Effector memory CD4-positive, alpha-beta T cell (primary cell): ENCODE measurements around the gene PCNX1.
"Not testable (repeated sequence)": the region's sequence is repeated elsewhere in the genome, so short reads cannot be mapped to it uniquely, and the experiment has no call there.

Source experiments
- DNase-seq, 3 donors: peaks; one replicate each; pipeline ENCODE4 v3.0.0-alpha.2; 2020
- H3K27ac ChIP-seq: 2 replicates; pipeline ENCODE4 v1.7.0; 2013; ENCODE audit warnings: mild to moderate bottlenecking, low read length, moderate library complexity; ENCODE audit not compliant: insufficient read depth, poor library complexity, severe bottlenecking
- H3K27me3 ChIP-seq: replicated peaks from 2 replicates; pipeline ENCODE4 v1.7.0; 2013; ENCODE audit warnings: mild to moderate bottlenecking, low read length; ENCODE audit not compliant: insufficient read depth, control insufficient read depth, poor library complexity, severe bottlenecking
- H3K36me3 ChIP-seq: 2 replicates; pipeline ENCODE4 v1.7.0; 2013; ENCODE audit warnings: mild to moderate bottlenecking, low read length, moderate library complexity; ENCODE audit not compliant: control insufficient read depth, insufficient read depth
- H3K4me1 ChIP-seq: 2 replicates; pipeline ENCODE4 v1.7.0; 2013; ENCODE audit warnings: low read length, mild to moderate bottlenecking; ENCODE audit not compliant: control insufficient read depth, insufficient read depth, poor library complexity, severe bottlenecking
- H3K4me3 ChIP-seq: 2 replicates; pipeline ENCODE4 v1.7.0; 2013; ENCODE audit warnings: low read length, low read depth, mild to moderate bottlenecking; ENCODE audit not compliant: insufficient read depth, poor library complexity, severe bottlenecking
- H3K9me3 ChIP-seq: 2 replicates; pipeline ENCODE4 v1.7.0; 2013; ENCODE audit warnings: mild to moderate bottlenecking, low read length, moderate library complexity; ENCODE audit not compliant: control insufficient read depth
- total RNA-seq, 3 donors: gene quantifications; one replicate each; lab custom pipeline; 2026; lab: John Stamatoyannopoulos, UW

The PCNX1 gene
- 383 to 442 (median 393) reads per million in 3 donors for total RNA-seq

DNA sequence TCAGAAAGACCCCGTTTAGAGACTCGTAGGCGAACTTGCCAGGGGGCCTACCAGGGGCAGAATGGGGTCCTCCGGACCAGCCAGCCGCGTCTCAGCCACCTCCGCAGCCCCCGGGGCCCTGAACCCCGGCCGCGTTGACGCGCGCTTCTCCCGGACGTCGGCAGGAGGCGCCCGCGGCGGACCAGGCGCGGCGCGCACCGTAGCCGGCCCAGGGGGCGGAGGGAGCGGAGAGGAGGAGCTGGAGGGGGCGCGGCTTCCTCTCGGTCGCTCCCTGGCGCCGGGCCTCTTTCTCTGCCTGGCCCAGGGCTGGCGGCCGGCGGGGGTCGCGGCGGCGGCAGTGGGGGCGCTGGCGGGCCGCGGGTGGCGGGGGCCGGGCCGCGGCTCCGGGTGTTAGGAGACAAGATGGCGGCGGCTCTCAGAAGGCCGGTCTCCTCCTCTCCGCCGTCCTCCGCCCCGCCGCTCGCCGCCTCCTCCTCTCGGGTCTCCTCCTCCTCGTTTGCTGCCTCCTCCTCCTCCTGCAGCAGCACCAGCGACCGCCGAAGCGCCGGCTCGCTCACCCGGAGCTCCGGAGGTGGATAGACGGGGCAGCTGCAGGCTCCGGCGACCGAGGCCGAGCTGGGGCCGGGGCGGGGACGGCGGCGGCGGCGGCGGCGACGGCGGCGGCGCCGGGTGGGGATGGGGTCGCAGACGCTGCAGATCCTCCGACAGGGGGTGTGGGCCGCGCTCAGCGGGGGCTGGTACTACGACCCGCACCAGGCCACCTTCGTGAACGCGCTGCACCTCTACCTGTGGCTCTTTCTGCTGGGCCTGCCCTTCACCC lies at the start of gene PCNX1:
TSS of gene PCNX1 (plus strand) at position 284 of the 820 bp plus-strand sequence. CDS start at position 676, 392 bp downstream.
- Histone ChIP-seq H3K4me1 (peaks cover 30% of the 10 kb centered on the region), H3K9me3 (no peaks in the 10 kb centered on the region), H3K27me3 (no peaks in the 10 kb centered on the region), H3K27ac (peak within 1 kb of the TSS; percentile 88), H3K4me3 (peak within 1 kb of the TSS; percentile 97), H3K36me3 (no peaks in the 10 kb centered on the region)
- peak; percentile 81 to 85 (median 85) for DNase-seq

- Histone ChIP-seq H3K4me3 (no peak overlapping the region), H3K4me1 (no peaks in the 10 kb centered on the region), H3K9me3 (no peaks in the 10 kb centered on the region), H3K27ac (no peak overlapping the region), H3K27me3 (no peaks in the 10 kb centered on the region), H3K36me3 (no peaks in the 10 kb centered on the region)
- DNase-seq: no peak
Measured at GRCh38 chr14:70857496-70857890, 49.8 kb upstream of the PCNX1 start.

DNA sequence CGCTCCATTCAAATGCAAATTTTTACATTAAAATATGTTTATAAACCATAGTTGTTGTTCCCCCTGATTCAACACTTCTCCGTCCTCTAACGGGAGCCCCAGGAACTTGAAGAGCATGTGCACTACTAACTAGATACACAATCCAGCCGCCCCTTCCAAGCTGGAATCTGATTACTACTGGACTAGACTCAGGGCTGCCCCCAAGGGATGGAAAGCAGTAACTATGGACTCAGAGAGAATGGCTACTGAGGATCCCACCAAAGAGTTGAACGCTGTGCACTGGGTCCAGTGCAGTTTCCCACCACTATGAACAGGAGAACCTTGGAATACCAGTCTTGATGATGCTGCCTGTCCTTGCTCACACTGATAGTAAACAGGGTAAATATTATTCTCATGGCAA lies 48.6 kb upstream of the PCNX1 start:
- Histone ChIP-seq H3K27ac (no peak overlapping the region), H3K4me1 (no peaks in the 10 kb centered on the region), H3K27me3 (no peaks in the 10 kb centered on the region), H3K4me3 (no peak overlapping the region), H3K36me3 (no peaks in the 10 kb centered on the region), H3K9me3 (no peaks in the 10 kb centered on the region)
- no peak for DNase-seq

DNA sequence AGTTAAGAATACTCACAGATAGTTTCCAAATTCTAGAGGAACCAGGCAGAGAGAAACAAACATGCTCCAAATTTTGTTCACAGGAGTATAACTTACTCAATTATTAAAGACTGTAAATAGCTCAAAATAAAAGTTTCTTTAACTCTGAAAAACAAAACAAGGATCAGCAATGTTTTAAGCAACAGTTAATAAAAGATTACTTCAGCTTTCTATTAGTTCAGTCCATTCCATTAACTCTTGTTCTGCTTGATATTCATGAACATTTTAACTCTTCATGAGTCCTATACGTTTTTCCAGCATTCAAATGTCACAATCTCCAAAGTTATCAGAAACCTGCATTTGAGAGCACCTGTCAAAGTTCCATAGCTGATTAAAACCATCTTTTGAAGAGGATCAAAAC lies 40.3 kb upstream of the PCNX1 start:
- not testable (repeated sequence) for DNase-seq, H3K4me1 ChIP-seq, H3K36me3 ChIP-seq, H3K9me3 ChIP-seq, H3K27ac ChIP-seq, H3K27me3 ChIP-seq, H3K4me3 ChIP-seq

- Histone ChIP-seq H3K27ac (no peak overlapping the region), H3K27me3 (no peaks in the 10 kb centered on the region), H3K9me3 (no peaks in the 10 kb centered on the region), H3K36me3 (no peaks in the 10 kb centered on the region), H3K4me3 (no peak overlapping the region), H3K4me1 (peaks cover 8% of the 10 kb centered on the region)
- no peak for DNase-seq
Measured at GRCh38 chr14:70871001-70871400, 36.3 kb upstream of the PCNX1 start.

DNA sequence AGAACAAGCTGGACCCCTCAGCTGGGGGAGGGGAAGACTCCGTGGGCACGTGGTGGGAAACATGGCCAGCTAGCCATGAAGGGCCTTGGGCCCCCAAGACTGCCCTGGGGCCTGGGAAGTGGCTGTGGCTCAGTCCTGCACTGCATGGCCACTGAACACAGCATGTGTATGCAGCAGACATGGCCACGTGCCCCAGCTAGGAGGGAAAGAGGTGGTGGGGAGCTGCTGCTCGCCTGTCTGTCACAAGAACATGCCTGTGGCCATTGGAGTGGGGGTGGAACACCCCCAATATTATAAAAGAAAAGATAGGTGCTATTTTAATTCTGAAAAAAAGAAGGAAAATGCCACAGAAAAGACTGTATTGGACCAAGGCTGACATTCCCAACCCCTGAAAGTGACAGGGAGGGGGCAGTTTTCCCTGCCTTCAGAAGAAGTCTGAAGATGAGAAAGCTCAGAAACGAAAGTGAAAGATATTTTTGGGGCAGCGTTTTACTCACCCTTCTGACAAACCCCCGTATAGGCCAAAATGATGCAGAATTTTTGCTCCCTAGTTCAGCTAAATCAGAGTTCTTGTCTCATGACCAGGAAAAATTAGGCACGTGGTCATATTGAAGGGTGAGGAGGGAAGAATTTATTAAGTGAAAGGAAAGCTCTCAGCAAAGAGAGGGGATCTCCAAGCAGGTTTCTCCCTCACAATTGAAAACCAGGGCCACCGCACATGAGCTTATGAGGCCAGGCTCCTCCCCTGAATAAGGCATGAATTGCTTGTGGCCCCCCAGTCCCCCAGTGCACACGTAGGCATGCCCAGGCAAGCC lies 35.2 kb upstream of the PCNX1 start:
- H3K4me3 ChIP-seq: peak overlapping the region; percentile 47
- DNase-seq: no peak
- no peaks in the 10 kb centered on the region for H3K9me3 ChIP-seq
- peak overlapping the region; percentile 56 for H3K27ac ChIP-seq
- H3K4me1 ChIP-seq: peaks cover 8% of the 10 kb centered on the region
- H3K36me3 ChIP-seq: no peaks in the 10 kb centered on the region
- H3K27me3 ChIP-seq: no peaks in the 10 kb centered on the region

GRCh38 chr14:70872678-70873020 lies 34.6 kb upstream of the PCNX1 start:
- H3K36me3 ChIP-seq: no peaks in the 10 kb centered on the region
- H3K9me3 ChIP-seq: no peaks in the 10 kb centered on the region
- H3K27me3 ChIP-seq: no peaks in the 10 kb centered on the region
- DNase-seq: no peak
- peak overlapping the region; percentile 56 for H3K27ac ChIP-seq
- peaks cover 8% of the 10 kb centered on the region for H3K4me1 ChIP-seq
- H3K4me3 ChIP-seq: peak overlapping the region; percentile 47

DNA sequence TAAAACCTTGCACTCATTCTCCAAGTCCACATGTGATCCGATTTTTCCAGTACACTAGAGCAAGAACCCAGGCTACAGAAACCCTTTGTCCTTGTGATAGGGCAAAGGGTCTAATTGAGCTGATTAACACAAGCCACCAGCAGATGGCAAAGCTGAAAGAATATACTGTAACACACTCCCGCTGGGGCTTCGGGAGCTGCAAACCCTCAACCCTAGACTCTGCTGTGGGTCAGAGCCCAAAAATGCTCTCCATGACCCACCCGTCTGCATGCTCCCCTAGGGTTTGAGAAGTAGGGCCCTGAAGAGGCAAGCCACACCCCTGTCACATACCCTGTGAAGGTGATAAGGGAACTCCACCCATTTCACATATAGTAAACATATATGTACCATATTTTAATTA lies 33.6 kb upstream of the PCNX1 start:
- Histone ChIP-seq H3K27ac (peak overlapping the region; percentile 18), H3K9me3 (no peaks in the 10 kb centered on the region), H3K36me3 (no peaks in the 10 kb centered on the region), H3K27me3 (no peaks in the 10 kb centered on the region), H3K4me1 (peaks cover 8% of the 10 kb centered on the region), H3K4me3 (no peak overlapping the region)
- DNase-seq: no peak

DNA sequence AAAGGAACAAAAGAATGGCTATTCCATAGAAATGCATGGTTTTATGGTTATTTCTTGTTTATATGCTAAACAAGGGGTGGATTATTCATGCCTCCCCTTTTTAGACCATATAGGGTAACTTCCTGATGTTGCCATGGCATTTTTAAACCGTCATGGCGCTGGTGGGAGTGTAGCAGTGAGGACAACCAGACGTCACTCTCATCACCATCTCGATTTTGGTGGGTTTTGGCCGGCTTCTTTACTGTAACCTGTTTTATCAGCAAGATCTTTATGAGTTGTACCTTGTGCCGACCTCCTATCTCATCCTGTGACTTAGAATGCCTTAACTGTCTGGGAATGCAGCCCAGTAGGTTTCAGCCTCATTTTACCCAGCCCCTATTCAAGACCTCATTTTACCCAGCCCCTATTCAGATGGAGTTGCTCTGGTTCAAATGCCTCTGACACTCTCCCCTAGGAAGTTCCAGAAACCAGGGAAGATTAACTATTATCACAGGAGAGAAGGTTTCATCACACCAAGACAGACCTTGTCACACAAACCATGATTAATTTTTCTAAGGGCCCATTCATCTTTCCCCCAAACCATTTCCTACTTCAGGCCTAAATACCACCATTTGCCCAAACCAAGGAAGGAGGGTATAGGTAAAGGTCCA lies 31.3 kb upstream of the PCNX1 start:
- not testable (repeated sequence) for H3K27ac ChIP-seq, H3K4me3 ChIP-seq, H3K9me3 ChIP-seq, H3K4me1 ChIP-seq, DNase-seq, H3K36me3 ChIP-seq, H3K27me3 ChIP-seq

- Histone ChIP-seq H3K9me3 (no peaks in the 10 kb centered on the region), H3K27me3 (no peaks in the 10 kb centered on the region), H3K4me1 (peaks cover 19% of the 10 kb centered on the region), H3K27ac (no peak overlapping the region), H3K4me3 (no peak overlapping the region), H3K36me3 (no peaks in the 10 kb centered on the region)
- DNase-seq: no peak
Measured at GRCh38 chr14:70879448-70879847, 27.8 kb upstream of the PCNX1 start.
